Right hindlimb (tissue), 1 donor: ENCODE measurements around the gene LTBP1.

Source experiments
- DNase-seq: peaks from one replicate; pipeline ENCODE4 v3.0.0-alpha.2; 2018

The LTBP1 gene

DNA sequence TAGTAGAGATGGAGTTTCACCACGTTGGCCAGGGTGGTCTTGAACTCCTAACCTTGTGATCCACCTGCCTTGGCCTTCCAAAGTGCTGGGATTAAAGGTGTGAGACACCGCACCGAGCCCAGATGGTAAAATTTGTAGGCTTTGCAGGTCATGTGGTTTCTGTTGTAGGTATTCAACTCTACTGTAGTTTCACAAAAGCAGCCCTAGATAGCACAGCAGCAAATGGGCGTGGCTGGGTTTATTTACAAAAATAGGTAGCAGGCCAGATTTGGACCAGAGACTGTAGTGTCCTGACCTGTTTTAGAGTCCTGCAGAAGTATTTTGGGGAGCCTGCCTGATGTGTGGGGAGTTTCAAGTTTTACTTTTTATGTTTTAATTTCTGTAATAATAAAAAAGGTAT lies 445.6 kb downstream of the LTBP1 start:
- no peak for DNase-seq

DNA sequence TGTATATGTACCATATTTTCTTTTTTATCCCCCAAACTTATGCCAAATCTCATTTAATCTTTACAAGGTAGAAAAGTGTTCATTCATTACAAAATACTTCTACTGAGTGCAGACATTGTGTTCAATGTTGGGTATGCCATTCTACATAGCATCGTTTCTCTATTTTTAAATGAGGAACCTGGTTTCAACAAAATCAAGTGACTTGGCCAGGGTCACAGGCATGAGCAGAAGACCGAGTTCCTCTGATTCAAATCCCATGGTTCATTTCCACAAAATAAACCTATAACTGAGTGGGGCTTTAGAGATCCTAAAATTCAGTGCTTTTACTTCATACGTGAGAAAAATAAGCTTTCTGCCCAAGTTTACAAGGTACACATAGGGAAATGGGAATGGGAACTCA lies 448.3 kb downstream of the LTBP1 start:
- no peak for DNase-seq

DNA sequence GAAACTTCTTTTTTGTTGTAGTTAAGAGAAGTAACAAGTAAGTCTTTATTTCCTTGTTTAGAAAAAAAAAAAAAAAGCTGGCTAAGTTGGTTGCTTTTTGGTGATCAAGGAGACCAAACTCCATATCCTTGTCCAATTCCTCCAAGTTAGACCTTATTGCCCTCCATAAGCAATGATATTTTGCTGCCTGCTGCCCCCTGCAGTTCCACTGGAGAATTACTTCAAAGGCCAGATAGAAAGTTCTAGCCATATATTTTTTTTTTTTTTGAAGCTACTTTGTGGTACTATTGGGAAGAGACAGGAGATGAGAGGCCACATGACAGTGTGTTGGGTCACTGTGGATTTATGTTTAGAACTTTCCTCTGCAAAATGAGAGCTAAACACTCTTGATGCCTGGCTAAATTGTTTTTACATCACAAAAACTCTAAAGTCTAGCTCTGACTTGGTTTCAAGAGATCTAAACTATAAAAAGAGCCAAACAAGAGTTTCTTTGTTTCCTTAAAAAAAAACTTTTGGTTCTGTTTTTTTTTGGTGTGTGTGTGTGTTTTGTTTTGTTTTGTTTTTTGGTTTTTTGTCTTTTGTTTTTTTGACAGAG lies 449.0 kb downstream of the LTBP1 start:
- peak; percentile 44 for DNase-seq

DNA sequence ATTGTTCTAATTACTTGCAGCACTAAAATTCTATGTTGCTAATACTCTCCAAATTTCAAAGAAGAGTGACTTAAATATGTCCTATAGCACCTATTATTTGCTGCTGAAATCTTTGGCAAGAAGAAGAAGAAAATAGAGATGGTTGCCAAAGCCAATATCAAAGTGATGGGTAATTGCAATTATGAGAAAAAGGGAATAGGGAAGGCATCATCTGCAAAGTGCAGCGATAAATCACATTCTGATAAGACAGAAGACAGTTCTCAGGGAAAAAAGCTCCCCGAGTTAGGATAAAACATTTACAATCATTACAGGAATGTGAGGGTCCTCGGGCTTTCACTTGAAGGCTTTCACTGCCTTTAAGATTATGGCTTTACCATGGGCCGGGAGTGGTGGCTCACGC lies 457.6 kb downstream of the LTBP1 start:
- DNase-seq: no peak

DNA sequence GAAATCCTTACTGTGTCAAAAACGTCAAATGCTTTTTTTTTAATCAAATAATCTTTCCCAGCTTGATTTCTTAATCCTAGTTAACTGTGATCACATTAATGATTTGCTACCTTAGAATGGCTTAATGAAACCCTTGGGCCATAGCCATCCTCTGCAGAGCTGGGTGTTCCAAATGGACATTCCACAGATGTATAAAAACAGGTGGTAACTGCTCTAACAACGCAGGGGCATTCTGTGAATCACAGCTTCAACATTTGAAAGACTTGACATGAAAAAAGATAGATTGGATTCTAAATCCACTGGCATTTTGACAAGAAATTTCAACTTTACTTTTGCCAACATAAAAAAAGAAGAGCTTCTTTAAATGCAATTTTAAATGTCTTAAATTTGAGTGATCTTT lies 459.9 kb downstream of the LTBP1 start:
- DNase-seq: no peak

DNA sequence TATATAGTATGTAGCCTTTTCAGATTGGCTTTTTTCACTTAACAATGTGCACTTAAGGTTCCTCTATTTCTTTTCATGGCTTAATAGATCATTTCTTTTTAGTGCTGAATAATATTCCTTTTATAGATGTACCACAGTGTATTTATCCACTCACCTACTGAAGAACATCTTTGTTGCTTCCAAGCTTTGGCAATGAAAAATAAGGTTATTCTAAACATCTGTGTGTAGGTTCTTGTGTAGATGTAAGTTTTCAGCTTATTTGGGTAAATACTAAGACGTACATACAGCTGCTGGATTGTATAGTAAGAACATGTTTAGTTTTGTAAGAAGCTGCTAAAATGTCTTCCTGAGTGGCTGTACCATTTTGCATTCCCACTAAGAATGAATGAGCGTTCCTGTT lies 461.4 kb downstream of the LTBP1 start:
- no peak for DNase-seq

DNA sequence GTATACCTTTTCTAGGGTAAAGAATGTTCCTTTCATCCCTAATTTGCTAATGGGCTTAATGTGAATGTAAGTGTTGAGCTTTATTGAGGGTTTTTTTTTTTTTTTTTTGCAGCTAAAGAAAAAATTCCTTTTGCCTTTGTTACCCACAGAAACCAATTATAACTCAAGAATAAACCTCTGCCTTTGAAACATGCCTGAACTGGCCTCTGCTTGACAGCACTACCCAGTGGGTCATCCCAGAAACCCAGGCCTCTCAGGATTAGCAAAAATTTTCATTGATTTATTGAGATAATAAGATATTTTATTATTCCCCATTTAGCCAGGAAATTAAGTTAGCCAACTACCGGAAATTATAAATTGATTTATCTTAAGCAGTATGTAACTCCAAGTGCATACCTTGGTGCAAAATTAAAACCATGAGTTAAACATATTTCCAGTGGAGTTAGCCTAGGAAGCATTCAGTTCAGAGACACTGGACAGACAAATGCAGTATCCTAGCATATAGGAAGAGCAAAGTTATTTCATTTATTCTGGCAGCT lies 462.7 kb downstream of the LTBP1 start:
- DNase-seq: no peak

DNA sequence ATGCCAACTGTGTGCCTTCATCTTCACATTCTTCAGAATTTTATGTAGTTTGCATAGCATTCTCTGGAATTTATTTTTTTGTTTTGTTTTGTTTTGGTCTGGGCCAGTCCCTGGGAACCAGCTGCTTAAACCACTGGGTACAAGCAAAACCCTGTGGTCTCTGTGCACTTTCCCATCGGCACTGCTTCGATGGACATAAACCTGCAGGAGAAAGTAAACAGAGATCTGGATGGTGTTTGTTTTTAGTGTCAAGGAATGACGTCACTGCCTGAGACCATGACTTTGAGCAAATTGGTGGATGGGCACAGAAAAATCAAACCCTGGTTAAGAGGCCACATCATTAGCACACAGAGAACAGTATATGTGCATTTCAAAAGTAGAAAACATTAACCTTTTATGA lies 465.0 kb downstream of the LTBP1 start:
- no peak for DNase-seq

DNA sequence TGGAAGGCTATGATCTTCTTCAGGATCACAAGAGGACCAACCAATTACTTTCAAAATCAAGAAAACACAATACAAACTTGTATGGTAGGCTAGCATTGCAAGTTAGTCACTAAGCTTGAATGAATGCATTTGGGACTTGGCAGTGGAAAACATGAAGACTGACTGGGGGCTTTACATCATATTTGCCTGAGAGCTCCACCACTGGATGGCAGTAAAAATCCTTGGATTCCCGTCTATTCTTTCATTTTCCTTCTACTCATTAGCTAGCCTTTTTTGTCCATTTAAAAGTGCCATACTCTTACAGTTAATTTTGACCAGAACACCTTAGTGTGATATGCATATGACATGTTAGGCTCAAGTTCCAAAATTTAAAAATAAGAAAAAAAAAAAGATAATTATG lies 466.2 kb downstream of the LTBP1 start:
- no peak for DNase-seq

DNA sequence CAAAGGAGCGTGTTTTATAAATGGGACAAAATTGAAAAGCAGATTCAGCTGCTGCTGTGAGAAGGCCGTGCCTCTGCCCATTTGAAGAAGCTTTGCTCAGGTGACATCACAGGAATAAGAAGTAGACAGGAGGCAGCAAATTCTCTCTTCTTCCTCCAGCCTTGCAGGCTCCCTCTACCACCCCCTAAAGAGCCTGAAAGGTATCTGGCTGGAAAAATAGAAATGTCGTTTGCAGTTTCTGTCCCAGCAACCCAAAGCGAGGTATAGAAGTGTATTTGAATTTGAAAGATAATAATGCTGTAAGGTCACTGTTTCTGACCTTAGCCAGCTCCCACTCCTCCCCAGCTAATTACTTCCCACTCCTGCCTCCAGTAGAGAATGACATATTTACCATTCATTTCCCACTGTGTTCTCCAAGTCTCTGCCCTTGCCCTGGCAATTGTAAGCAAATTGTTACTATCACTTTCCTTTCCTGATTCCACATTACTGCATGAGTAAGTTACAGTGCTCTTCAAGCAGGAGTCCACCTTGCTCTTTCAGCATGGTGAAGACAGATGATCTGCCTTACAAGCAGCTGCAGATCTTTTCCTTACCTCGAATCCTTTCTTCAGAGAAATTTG lies 472.9 kb downstream of the LTBP1 start:
- DNase-seq: no peak

DNA sequence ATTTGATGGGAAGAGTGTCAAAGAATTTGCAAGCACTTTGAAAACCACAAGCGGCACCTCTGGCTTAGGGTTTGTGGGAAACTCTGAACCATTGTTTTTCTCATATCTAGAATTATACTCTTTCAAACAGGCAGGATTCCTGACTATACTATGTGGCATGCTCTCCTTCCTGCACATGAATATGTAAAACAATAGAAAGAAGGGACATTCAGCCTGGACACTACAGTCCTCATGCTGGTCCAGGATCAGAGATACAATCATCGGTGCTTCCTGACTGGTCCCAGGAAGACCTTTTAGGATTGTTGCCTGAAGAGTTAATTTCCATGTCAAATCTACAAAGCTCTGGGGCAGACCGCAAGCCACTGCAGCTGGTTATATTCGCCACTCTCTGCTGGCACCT lies 474.0 kb downstream of the LTBP1 start:
- DNase-seq: no peak

DNA sequence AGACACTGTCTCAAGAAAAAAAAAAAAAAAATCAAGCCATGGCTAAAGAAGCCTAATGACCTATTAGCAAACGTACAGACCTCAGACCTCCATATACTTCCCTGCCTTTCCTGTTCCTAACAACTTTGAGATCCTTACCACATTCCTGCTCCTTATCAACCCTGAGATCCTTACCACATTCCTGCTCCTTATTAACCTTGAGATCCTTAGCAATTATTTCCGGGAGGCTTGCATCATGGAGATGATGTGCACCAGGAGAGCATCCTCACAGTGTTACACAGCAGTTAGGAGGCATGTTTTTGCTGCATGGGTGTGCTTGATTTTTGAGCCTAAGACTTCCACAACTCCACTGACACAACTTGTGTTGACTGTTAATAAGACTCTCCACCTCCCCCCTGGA lies 475.1 kb downstream of the LTBP1 start:
- no peak for DNase-seq

DNA sequence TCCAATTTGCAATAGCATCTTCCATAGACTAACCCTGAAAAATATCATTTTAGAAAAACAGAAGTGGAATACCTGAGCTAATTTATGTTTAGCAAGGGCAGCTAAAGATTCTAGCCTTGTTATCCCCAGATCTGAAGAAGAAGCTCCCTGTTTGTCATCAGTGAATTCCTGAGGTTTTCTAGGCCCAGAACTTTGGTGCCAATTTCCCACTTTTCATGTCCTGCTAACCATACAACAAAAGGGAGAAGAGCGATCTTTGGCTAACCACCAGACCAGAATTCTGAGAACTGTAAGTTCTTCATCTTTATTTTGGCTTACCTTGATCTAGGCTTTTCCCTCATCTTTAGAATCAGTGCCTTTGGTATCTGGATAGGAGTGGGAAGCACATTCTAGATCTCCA lies 478.4 kb downstream of the LTBP1 start:
- DNase-seq: no peak

DNA sequence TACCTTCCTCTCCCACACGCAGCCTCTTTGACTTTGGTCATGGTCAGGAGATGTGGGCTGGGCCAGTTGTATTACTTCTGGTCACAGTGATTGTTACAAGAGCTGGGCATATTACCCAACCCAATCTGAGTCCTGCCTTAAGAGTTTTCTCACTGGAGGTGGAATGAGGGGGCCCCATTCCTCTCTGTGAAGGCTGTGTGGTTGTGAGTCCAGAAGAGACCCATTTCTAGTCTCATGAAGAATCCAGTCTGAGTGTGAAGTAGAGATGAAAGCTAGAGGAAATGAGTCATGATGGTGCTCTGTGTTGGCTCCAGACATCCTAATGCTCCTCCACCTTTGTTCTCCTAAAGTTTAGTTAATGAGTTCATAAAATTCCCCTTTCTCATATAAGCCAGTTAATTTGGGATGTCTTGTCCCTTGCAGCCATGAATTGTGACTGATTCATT lies 478.9 kb downstream of the LTBP1 start:
- no peak for DNase-seq

DNA sequence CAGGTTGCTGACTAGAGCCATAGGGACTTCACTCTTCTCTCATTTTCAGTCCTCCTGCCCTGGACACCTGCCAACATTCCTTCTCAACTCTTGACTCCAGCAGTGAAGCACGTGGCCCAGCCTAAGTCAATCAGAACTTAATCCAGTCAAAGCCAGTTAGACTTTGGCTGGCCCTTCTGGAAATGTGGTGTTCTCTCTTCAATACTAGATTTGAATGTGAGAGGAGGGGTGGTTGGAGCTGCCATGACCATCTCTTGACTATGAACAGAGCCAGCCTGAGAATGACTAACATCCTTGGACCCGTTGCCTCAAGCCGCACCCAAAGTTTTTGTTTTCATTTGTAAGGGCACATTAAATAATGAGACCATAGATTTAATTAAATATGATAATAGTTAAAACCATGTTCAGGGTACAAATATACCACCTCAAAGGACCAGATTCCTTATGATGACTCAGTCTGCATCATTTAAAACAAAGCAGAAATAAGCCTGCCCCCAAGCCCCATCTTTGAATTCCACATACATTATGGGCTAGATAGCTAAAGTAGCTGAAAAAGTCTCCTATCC lies 480.0 kb downstream of the LTBP1 start:
- no peak for DNase-seq

DNA sequence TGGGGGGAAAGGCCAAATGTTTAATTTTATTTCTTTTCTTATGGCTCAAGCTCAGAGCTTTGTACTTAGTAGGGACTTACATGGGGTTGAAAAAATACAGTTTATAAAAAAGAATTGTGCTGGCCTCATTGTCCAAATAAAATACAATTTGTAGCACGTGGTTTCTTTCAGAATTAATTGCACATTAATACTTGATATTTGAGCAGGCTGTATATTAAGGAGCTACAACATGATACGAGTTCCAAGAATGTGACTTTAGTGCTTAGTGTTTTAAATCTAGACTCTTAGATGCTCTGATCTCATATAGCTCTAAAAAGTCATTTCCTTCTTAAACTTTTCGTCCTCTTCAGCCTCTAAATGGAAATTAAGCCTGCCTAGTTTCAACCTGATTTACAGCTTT lies 483.3 kb downstream of the LTBP1 start:
- no peak for DNase-seq

DNA sequence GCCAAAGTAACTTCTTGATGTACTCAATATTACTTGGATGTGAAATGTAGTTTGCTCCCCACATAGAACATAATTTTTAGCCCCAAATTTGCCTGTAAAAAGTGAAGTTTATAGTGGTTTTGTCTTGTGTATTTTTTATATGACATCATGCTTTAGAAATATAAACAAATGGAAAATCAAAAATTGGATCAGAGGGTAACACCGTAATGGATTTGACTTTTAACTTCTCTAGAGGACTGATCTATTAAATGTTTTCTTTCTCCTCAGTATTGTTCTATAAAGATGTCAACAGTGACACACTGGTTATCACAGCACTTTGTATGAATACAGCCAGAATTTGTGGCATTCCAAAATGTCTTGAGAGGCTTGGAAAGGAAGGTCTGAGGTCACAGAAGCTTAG lies 484.1 kb downstream of the LTBP1 start:
- DNase-seq: no peak

DNA sequence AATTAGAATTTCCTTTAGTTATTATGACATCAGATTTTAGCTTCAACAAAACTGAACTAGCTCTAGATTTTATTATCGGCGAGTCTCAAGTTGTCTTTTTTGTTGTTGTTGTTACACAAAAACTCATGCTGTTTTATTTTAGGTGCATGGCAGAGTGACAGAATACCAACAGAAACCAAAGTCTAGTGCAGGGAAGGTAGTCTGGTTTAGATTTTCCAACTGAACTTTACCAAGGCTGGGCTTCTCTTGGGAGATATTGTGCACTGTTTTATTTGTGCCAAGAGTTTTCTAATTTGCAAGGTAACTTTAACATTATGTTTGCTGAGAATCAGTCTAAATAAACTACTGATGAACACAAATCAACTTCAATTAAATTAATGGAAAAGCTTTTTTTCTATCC lies 486.1 kb downstream of the LTBP1 start:
- no peak for DNase-seq

DNA sequence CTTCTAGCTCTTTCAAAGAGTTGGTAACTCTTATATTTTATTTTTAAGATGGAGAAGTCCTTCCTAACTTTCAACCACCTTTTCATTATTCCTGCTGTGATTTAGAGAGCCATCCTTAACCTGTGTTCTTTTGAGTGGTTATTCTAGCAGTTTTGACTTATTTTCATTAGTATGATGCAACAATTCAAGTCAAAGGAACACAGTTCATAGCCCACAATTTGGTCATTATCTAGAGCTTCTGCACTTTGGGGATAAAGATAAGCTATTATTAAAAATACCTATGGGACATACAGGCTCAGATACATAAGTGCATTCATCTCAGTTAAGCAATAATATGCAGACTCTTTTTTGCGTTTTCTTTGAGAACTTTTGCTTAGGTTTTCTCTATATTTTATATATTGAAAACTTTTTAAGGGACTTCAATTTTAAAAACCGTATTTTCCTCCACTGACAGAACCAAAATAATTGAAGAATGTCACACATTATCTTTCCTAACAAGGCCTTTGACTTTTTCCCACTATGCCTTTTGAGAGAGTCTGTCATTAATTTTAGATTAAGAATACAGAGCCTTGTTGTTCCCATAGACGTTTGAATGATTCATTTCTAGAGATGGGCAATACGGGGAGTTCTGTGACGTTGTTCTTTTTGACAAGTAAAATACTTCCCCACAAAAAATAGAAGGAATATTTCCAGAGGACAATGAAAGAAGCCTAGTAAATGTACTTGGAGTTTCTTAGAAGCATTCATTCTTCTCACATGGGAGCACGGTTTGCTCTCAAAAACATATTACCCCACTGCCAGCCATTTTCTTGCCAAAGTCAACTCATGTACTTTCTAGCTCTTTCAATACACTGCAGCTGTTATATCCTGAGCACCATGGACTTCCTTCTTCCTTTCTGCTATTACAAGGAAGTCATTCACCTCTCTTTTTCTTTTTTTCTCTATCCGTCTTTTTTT lies 486.8 kb downstream of the LTBP1 start:
- no peak for DNase-seq

DNA sequence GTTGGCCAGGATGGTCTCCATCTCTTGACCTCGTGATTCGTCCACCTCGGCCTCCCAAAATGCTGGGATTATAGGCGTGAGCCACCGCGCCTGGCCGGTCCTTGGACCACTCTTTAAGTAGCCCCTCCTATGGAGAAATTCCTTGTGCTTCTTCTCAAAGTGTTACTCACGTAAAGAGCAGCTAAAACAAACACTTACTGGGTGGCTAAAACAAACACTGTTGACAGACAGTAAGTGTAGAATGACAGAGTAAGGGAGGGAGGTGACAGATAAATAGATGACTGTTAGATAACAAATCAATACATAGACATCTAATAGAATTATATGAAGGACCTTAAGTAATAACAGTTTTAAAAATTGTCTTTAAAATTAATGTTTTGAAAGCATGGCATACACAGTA lies 488.8 kb downstream of the LTBP1 start:
- no peak for DNase-seq

DNA sequence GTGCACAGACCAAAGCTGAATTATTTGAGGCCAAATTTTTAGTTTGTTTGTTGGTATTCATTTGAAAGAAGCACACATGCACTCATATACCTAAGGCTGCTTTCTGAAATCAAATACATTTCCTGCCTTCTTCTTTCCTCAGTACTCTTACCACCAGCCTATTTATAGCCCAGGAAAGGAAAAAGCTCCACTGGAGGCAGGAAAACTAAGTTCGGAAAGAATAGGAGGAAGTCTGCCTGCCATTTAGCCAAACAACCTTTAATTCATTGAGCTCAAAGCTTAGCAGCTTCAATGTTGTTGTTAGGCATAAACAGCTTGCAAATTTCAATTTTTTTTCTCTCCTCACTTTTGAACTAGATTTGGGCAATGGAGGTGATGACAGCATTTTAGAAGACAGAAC lies 489.3 kb downstream of the LTBP1 start:
- no peak for DNase-seq

DNA sequence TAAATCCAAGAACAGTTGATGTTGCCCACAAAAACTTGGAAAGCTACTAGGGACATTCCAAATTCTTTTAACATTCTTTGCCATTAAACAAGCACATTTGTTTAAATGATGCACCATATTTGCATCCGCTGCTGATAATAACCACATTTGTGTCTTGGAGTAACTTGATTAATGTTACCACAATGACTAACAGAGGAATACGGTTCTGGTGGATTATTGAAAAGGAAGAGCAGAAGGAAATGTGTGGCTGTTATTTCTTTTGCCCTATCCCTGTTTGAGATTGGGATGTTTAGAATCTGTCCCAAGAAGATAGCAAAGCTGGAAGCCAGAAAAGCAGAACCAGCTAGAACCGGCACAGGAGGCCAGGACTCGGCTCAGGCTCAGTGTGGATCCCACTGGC lies 490.5 kb downstream of the LTBP1 start:
- DNase-seq: no peak

DNA sequence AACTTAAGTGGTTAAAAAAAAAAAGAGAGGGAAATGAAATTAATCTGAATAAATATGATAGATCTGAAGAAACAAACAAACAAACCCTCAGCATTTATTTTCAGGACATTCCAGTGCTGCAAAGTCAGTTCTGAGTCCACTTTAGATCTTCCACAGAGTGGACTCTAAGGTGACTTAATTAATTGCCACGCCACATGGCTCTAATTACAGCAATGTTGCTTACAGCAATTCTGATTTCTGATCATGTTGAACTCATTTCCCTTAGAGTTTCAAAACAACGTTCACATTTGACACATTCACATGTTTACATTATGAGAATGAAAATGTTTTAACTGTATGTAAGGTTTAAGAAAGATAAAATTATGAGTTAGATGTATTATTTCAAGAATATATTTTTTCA lies 491.1 kb downstream of the LTBP1 start:
- DNase-seq: no peak
